K562 (cell line): ENCODE data around the gene DLX2. TPM values are rescaled to one million over a fixed set of nuclear protein-coding genes. Genes with fewer than 3 reads are reported as not detected.
A peak's percentile ranks its signal among the peaks of the same experiment; 100 is the strongest.

Source experiments
- ATF7 ChIP-seq: fragments of 450-650 bp; IDR thresholded peaks from 2 replicates; pipeline ENCODE4 v1.7.1; 2014; ENCODE audit warnings: mild to moderate bottlenecking, moderate library complexity
- BRCA1 ChIP-seq, 2 experiments: fragments of 450-650 bp in 1 of 2; sonication (generic) in 1 of 2; formaldehyde crosslinking in 1 of 2; IDR thresholded peaks; 2 replicates each; pipeline versions ENCODE4 v1.5.0 to v1.6.1; 2017 to 2020; ENCODE audit warnings: mild to moderate bottlenecking in 1 of 2, missing genetic modification reagents in 1 of 2
- BRD4 ChIP-seq: fragments of 200-600 bp; sonication (generic); IDR thresholded peaks from 2 replicates; pipeline ENCODE4 v1.6.1; 2017; ENCODE audit warnings: inconsistent platforms
- CC2D1A ChIP-seq: fragments of 450-650 bp; IDR thresholded peaks from 2 replicates; pipeline ENCODE4 v1.6.1; 2017; ENCODE audit warnings: mild to moderate bottlenecking
- CEBPZ ChIP-seq: fragments of 150-350 bp; IDR thresholded peaks from 2 replicates; pipeline ENCODE4 v1.6.1; 2014; ENCODE audit warnings: low read depth, mild to moderate bottlenecking, low read length, borderline replicate concordance
- CREM ChIP-seq: IDR thresholded peaks from 2 replicates; pipeline ENCODE4 v1.6.1; 2014; ENCODE audit warnings: antibody characterized with exemption, low read depth
- ETV1 ChIP-seq: fragments of 450-650 bp; conservative IDR thresholded peaks from 2 replicates; pipeline ENCODE4 v1.6.1; 2016; ENCODE audit warnings: missing genetic modification characterization, control low read depth, low read depth, missing compliant biosample characterization
- FOXA1 ChIP-seq: fragments of 450-650 bp; IDR thresholded peaks from 2 replicates; pipeline ENCODE4 v1.6.1; 2016; ENCODE audit warnings: mild to moderate bottlenecking, borderline replicate concordance
- GTF2A2 ChIP-seq: IDR thresholded peaks from 2 replicates; pipeline ENCODE4 v1.6.1; 2016; ENCODE audit warnings: mild to moderate bottlenecking, missing genetic modification characterization, missing compliant biosample characterization
- GTF2E2 ChIP-seq: fragments of 200-800 bp; sonication (Bioruptor generic); IDR thresholded peaks from 2 replicates; pipeline ENCODE4 v1.6.1; 2016; ENCODE audit warnings: missing genetic modification characterization, missing compliant biosample characterization
- HCFC1 ChIP-seq: IDR thresholded peaks from 2 replicates; pipeline ENCODE4 v1.6.1; 2012; ENCODE audit warnings: low read depth, low read length, improper control_type of control experiment
- KDM1A ChIP-seq, 2 experiments: fragments of 450-650 bp; IDR thresholded peaks; 2 replicates each; pipeline ENCODE4 v1.6.1; 2016; ENCODE audit warnings: mild to moderate bottlenecking in 2 of 2
- LEF1 ChIP-seq: fragments of 450-650 bp; IDR thresholded peaks from 2 replicates; pipeline ENCODE4 v1.6.1; 2016; ENCODE audit warnings: mild to moderate bottlenecking
- MYBL2 ChIP-seq, 2 experiments: fragments of 450-650 bp in 1 of 2; sonication (generic) in 1 of 2; formaldehyde crosslinking in 1 of 2; IDR thresholded peaks; 2 replicates each; pipeline versions ENCODE4 v1.6.1 to v1.8.1; 2017 to 2022; ENCODE audit warnings: borderline replicate concordance in 1 of 2, inconsistent platforms in 1 of 2, low read depth in 1 of 2, mild to moderate bottlenecking in 1 of 2, missing genetic modification reagents in 1 of 2, moderate library complexity in 1 of 2
- PCBP1 ChIP-seq: fragments of 200-400 bp; formaldehyde crosslinking; IDR thresholded peaks from 2 replicates; pipeline ENCODE4 v1.6.1; 2018; ENCODE audit warnings: mild to moderate bottlenecking, low read depth, low read length; ENCODE audit not compliant: poor library complexity, severe bottlenecking
- POLR2A ChIP-seq: fragments of 450-650 bp; conservative IDR thresholded peaks from 2 replicates; pipeline ENCODE4 v1.6.1; 2016
- POLR2AphosphoS5 ChIP-seq: IDR thresholded peaks from 2 replicates; pipeline ENCODE4 v1.6.1; 2011; ENCODE audit warnings: mild to moderate bottlenecking, low read depth, low read length, moderate library complexity; ENCODE audit not compliant: control insufficient read depth, insufficient read depth
- PTBP1 ChIP-seq: fragments of 200-400 bp; formaldehyde crosslinking; IDR thresholded peaks from 2 replicates; pipeline ENCODE4 v1.6.1; 2017; ENCODE audit warnings: low read depth, low read length
- RAD21 ChIP-seq, 2 experiments: fragments of 250-450 bp in 1 of 2; fragments of 450-650 bp in 1 of 2; sonication (Bioruptor Pico) in 1 of 2; formaldehyde crosslinking in 1 of 2; IDR thresholded peaks in 1 of 2; conservative IDR thresholded peaks in 1 of 2; 2 replicates each; pipeline versions ENCODE4 v1.4.0 to v1.8.0; 2020 to 2022; ENCODE audit warnings: mild to moderate bottlenecking in 2 of 2, moderate library complexity in 1 of 2
- SMARCA5 ChIP-seq: fragments of 450-650 bp; IDR thresholded peaks from 2 replicates; pipeline ENCODE4 v1.6.1; 2016
- TAF9B ChIP-seq: fragments of 450-650 bp; IDR thresholded peaks from 2 replicates; pipeline ENCODE4 v1.6.1; 2018; ENCODE audit warnings: mild to moderate bottlenecking; ENCODE audit not compliant: partially characterized antibody
- ZC3H4 ChIP-seq: sonication (generic); formaldehyde crosslinking; IDR thresholded peaks from 2 replicates; pipeline ENCODE4 v1.9.0; 2021; ENCODE audit warnings: missing genetic modification reagents, borderline replicate concordance
- ZNF121 ChIP-seq: sonication (generic); formaldehyde crosslinking; conservative IDR thresholded peaks from 2 replicates; pipeline ENCODE4 v1.8.0; 2022; ENCODE audit warnings: missing genetic modification reagents
- ZNF232 ChIP-seq: sonication (generic); formaldehyde crosslinking; IDR thresholded peaks from 2 replicates; pipeline ENCODE4 v1.8.0; 2022; ENCODE audit warnings: mild to moderate bottlenecking, missing genetic modification reagents
- ZNF766 ChIP-seq: fragments of 200-800 bp; sonication (Bioruptor generic); conservative IDR thresholded peaks from 2 replicates; pipeline ENCODE4 v1.6.1; 2016; ENCODE audit warnings: missing genetic modification characterization, missing compliant biosample characterization
- polyA plus RNA-seq, 8 experiments: library from polyadenylated mRNA; depleted of rRNA in 4 of 8; stranded (reverse) in 5 of 8; unstranded in 3 of 8; fragments of >200 nt; fragmentation: Nextera tagmentation in 2 of 8; fragmentation: Illumina TruSeq in 1 of 8; extraction: Ambion mirVana in 2 of 8; extraction: Trizol in 1 of 8; gene quantifications; 2 replicates each; pipeline versions ENCODE4 v1.2.1 to v1.2.3, GENCODE V29; 2011 to 2014; ENCODE audit warnings: inconsistent platforms in 1 of 8, missing spikeins in 1 of 8
- total RNA-seq, 7 experiments: library from RNA; depleted of rRNA in 6 of 7; stranded (reverse); fragments of >200 nt in 6 of 7; fragmentation: Illumina TruSeq in 2 of 7; extraction: Trizol in 2 of 7; gene quantifications; 2 replicates each; pipeline versions ENCODE4 v1.2.1 to v1.2.3, GENCODE V29; 2011 to 2021; ENCODE audit warnings: low replicate concordance in 1 of 7
- TF ChIP-seq, protein P1 (sequence below): sonication (generic); formaldehyde crosslinking; IDR thresholded peaks from 2 replicates; pipeline ENCODE4 v1.9.0; 2022; ENCODE audit warnings: mild to moderate bottlenecking, missing genetic modification reagents
- TF ChIP-seq, protein P2 (sequence below): sonication (generic); formaldehyde crosslinking; IDR thresholded peaks from 2 replicates; pipeline ENCODE4 v1.8.1; 2022; ENCODE audit warnings: missing genetic modification reagents

Gene DLX2
- total and polyA plus RNA-seq, 9 of the 15 experiments (the other 6 are each of a cell fraction or from before 2014, with no cell fraction given) = 0.14 to 4.3 (median 0.86) TPM

GRCh38 chr2:172066394-172066886 lies 36.3 kb downstream of the DLX2 start (continued):
- TF ChIP-seq CC2D1A = no peak
- no peak for TF ChIP-seq LEF1
- no peak for TF ChIP-seq TAF9B
- TF ChIP-seq, protein P1, sequence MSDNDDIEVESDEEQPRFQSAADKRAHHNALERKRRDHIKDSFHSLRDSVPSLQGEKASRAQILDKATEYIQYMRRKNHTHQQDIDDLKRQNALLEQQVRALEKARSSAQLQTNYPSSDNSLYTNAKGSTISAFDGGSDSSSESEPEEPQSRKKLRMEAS (CRISPR knock-in tag) = no peak
- no peak for TF ChIP-seq SMARCA5
- TF ChIP-seq FOXA1 = no peak
- peak in 1 of 2 experiments; percentile 59; a peak in 2 of 4 replicates for TF ChIP-seq RAD21 (CRISPR knock-in tag; conservative IDR thresholded peaks at IDR 0.05 in 1 of 2, IDR thresholded peaks at IDR 0.05 in 1 of 2)
- TF ChIP-seq POLR2A = no peak
- no peak for TF ChIP-seq PCBP1
- no peak for TF ChIP-seq ZC3H4 (CRISPR knock-in tag)
- no peak for TF ChIP-seq CEBPZ
- TF ChIP-seq MYBL2 (IDR thresholded peaks at IDR 0.05; ENCODE audit: low read depth) = no peak
- TF ChIP-seq MYBL2 (CRISPR knock-in tag; IDR thresholded peaks at IDR 0.05; ENCODE audit: borderline replicate concordance) = no peak
- TF ChIP-seq ZNF766 (CRISPR knock-in tag) = peak; percentile 55; the same call in 1 of the 2 replicates
- TF ChIP-seq GTF2E2 = 0 out of 2 replicates have a peak, but pooled peaks have one; percentile 34
- no peak for TF ChIP-seq ZNF121
- TF ChIP-seq GTF2A2 (tag) = no peak
- no peak for TF ChIP-seq HCFC1
- no peak for TF ChIP-seq PTBP1
- no peak for TF ChIP-seq BRCA1 (IDR thresholded peaks at IDR 0.05)
- TF ChIP-seq BRCA1 (CRISPR knock-in tag; IDR thresholded peaks at IDR 0.05) = no peak
- TF ChIP-seq, protein P2, sequence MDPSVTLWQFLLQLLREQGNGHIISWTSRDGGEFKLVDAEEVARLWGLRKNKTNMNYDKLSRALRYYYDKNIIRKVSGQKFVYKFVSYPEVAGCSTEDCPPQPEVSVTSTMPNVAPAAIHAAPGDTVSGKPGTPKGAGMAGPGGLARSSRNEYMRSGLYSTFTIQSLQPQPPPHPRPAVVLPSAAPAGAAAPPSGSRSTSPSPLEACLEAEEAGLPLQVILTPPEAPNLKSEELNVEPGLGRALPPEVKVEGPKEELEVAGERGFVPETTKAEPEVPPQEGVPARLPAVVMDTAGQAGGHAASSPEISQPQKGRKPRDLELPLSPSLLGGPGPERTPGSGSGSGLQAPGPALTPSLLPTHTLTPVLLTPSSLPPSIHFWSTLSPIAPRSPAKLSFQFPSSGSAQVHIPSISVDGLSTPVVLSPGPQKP = no peak
- 0 out of 2 replicates have a peak, but pooled peaks have one; percentile 39 for TF ChIP-seq ATF7
- TF ChIP-seq ETV1 = no peak
- no peak for TF ChIP-seq ZNF232 (CRISPR knock-in tag)
- TF ChIP-seq BRD4 = no peak
- peak; percentile 16 to 50; a peak in 1 of 4 replicates for TF ChIP-seq KDM1A (IDR thresholded peaks at IDR 0.05)
- TF ChIP-seq POLR2AphosphoS5 = peak; percentile 38; the same call in 1 of the 2 replicates
- 0 out of 2 replicates have a peak, but pooled peaks have one; percentile 17 for TF ChIP-seq CREM
